ENCODE results near the gene VPS13A.
"Not testable (repeated sequence)": the region's sequence is repeated elsewhere in the genome, so short reads cannot be mapped to it uniquely, and the experiment has no call there.

The VPS13A gene

DNA sequence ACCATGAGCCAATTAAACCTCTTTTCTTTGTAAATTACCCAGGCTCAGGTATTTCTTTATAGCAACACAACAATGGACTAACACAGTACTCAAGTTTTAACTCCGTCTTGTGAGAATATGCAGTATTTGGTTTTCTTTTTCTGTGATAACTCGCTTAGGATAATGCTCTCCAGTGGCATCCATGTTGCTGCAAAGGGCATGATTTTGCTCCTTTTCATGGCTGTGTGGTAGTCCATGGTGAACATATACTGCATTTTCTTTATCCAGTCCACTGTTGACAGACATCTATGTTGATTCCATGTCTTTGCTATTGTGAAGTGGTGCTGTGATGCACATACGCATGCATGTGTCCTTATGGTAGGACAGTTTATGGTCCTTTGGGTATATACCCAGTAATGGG is 10.9 kb downstream of the VPS13A start:
- no peak for DNase-seq

DNA sequence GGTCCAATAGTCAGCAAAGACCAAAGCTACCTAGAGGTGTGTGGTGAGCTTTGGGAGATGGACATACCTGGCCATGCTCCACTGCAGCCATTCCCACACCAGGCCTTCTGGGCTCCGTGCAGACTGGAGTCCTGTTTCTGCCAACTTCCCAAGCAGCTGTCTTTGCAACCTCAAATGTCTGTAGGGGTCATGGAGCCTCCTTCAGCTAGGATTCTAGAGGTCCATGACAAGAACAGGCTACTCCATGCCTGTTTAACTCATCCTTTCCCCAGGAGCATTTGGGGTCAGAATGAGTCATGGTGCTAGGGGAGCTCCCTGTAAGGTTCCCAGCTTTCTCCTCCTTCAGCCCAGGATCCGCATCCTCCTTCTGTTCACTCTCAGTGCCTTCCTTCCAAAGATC is 17.1 kb downstream of the VPS13A start:
- DNase-seq, result no peak

DNA sequence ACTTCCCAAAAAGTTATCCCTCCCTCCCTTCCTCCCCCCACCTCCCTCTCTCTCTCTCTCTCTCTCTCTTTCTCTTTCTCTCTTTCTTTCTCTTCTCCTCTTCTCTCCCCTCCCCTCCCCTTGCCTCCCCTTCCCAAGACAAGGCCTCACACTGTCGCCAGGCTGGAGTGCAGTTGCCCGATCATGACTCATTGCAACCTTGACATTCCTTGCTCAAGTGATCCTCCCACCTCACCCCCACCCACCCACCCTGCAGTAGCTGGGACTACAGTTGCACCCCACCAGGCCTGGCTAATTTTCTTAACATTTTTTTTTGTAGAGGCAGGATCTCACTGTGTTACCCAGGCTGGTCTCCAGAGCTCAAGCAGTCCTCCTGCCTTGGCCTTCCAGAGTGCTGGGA is 32.8 kb downstream of the VPS13A start:
- no peak for DNase-seq

DNA sequence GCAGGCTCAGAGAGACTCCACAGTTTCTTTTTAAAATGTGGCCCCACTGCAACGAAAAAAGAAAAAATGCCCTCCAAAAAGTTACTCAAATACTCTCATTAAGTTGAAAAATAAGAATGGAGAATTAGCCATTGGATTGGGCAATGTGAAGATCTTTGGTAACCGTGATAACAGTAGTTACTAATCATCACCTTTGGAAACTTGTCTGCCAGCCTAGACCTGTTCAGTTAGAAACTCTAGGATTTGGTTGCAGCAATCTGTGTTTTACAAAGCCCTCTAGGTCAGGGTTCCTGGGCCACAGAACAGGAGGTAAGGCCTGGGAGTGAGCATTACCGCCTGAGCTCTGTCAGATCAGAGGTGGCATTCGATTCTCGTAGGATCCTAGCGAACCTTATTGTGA is 34.2 kb downstream of the VPS13A start:
- no peak for DNase-seq

DNA sequence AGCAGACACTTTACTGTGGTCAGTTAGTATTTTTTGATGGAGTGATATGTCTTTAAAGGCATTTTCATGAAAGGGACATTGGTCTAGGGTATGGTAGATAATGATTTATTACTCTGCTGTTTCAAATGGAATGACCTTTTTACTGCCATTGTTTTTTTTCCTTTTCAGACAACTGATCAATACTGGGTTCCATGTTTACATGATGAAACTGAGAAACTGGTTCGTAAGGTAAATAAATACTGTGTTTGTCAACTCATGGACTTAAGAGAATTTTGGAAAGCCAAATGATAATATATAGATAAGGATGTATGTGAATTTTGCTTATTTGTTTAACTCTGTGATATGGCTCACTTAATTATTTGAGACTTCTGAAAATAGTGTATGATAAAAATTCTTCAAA is 35.5 kb downstream of the VPS13A start:
- DNase-seq, result no peak

DNA sequence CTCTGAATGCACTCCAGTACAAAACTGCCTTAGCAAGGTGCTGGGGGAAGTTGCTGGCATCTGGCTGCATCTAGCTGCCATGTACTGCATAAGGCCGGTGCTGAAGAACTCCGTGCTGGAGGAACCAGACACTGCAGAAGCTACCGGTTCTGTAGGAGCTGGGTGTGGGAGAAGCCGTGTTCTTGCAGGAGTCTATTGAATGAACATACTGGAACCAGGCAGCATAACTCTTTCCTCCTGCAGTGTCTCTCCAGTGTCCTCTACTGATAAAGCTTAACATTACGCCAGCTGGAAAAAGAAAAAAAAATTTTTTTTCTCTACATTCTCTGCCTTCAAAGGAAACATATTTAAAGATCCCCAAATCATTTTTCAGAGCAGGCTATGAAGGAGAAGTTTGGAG is 38.5 kb downstream of the VPS13A start:
- DNase-seq, result no peak

DNA sequence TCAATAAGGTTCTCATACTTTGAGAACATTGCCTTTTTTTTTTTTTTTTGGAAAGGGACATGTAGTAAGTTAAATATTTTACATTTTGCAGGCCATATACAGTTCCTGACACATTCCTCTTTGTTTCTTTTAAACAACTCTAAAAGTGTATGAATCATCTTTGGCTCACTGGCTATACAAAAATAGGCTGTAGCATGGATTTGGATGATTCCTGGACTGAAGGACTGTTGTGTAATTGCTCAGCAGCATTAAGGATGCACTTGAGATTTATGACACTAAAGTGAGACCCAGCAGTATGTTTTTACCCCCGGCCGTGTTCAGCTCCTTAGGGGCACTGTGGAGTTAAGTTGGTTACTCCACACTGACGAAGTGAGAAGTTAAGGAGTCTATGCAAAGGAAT is 41.3 kb downstream of the VPS13A start:
- DNase-seq, result no peak

DNA sequence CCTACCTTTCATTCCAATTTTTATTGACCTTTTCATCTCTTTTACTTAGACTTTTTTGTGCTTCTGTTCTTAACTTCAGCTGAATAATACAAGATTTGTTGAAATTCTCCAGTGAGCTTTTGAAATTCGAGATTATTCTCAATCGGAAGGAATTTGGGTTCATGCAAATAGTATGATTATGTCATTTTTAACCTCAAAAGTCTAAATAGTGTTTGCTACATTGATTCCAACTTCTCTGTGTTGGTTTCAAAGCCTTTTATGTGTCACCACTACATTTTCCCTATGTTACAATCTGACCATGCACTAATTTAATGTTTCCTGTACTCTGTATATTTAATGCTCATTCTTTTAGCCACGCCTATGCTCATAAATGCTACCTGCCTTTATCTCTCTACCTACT is 44.1 kb downstream of the VPS13A start:
- no peak for DNase-seq

DNA sequence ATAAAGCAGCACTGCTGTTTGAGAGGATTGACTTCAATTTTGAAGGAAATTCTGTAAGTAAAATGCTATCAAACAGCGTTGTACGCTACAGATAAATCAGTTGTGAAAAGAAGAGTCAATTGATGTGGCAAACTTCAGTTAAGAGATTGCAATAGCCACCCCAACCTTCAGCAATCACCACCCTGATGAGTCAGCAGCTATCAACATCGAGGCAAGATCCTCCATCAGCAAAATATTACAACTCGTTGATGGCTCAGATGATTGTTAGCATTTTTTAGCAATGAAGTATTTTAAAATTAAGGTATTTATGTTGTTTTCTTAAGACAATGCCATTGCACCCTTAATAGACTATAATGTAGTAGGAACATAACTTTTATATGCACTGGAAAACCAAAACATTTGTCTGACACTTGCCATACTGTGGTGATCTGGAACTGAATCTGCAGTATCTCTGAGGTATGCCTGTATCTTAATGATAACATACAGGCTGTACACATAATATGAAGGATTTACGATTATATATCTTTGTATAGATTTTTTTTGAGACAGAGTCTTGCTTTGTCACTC is 47.5 kb downstream of the VPS13A start:
- no peak for DNase-seq

DNA sequence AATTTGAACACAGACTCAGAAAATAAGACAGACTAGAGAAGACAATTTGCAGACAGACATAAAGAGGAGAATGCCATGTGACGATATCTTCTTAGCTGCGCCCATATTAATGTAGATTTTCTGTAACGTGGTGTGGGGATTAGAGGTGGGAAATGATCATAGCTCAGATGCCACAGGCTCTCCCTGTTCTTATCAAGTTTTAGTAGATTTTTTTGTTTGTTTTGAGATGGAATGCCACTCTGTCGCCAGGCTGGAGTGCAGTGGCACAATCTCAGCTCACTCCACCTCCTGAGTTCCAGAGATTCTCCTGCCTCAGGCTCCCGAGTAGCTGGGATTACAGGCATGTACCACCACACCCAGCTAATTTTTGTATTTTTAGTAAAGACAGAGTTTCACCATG is 59.4 kb downstream of the VPS13A start:
- DNase-seq, result no peak

DNA sequence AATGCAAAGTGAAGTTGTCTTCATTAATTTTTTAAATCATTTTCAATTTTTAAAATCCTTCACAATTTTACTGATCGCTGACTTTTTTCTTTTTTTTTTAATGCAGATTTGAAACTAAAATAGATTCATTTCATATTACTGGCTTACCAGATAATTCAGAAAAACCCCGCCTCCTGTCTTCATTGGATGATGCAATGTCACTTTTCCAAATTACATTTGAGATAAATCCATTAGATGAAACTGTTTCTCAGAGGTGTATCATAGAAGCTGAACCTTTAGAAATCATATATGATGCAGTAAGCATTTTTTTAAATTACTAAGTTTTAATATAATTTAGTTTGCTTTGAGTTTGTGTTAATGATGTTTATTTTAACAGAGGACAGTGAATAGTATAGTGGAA is 60.6 kb downstream of the VPS13A start:
- no peak for DNase-seq

DNA sequence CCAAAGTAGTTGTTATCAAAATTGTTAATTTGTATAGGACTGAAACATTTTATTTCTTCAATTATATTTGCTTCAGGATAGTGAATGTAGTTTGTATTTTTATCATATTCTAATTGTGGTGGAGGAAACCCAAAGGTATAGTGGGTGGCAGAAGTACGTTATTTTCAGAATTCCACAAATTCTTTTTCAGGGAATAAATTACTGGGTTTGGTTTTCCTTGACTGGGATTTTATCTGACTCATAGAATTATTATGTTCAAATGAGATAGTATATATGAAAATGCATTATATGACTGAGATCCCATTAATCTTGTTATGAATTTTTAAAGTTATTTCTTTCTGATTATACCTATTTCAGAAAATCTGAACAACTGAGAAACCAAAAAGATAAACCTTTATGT is 73.7 kb downstream of the VPS13A start:
- DNase-seq, result no peak

DNA sequence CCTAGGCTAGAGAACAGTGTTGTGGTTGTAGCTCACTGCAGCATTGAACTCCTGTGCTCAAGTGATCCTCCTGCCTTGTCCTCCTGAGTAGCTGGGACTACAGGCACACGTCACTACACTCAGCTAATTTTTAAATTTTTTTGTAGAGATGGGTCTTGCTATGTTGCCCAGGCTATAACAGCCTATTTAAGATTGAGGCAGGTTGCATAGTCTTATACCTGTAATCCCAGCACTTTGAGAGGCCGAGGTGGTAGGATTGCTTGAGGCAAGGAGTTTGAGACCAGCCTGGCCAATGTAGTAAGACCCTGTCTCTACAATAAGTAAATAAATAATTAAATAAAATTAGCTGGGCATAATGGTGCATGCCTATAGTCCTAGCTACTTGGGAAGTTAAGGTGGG is 79.9 kb downstream of the VPS13A start:
- DNase-seq, result no peak

DNA sequence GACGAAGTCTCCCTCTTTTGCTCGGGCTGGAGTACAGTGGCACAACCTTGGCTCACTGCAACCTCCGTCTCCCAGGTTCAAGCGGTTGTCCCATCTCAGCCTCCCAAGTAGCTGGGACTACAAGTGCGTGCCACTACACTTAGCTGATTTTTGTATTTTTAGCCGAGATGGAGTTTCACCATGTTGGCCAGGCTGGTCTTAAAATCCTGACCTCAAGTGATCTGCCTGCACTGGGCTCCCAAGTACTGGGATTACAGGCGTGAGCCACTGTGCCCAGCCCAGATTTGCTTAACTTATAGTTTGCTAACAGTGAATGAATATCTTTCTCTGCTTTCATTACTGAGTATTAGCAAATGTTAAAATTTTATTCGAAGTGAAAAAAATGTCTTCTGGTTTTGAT is 84.3 kb downstream of the VPS13A start:
- no peak for DNase-seq

DNA sequence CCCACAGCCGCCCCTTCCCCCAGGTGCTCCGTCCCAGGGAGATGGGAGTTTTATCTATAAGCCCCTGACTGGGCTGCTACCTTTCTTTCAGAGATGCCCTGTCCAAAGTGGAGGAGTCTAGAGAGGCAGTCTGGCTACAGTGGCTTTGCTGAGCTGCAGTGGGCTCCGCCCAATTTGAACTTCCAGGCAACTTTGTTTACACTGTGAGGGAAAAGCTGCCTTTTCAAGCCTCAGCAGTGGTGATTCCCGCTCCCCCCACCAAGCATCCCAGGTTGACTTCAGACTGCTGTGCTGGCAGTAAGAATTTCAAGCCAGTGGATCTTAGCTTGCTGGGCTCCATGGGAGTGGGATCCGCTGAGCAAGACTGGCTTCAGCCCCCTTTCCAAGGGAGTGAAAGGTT is 90.4 kb downstream of the VPS13A start:
- not testable (repeated sequence) for DNase-seq

DNA sequence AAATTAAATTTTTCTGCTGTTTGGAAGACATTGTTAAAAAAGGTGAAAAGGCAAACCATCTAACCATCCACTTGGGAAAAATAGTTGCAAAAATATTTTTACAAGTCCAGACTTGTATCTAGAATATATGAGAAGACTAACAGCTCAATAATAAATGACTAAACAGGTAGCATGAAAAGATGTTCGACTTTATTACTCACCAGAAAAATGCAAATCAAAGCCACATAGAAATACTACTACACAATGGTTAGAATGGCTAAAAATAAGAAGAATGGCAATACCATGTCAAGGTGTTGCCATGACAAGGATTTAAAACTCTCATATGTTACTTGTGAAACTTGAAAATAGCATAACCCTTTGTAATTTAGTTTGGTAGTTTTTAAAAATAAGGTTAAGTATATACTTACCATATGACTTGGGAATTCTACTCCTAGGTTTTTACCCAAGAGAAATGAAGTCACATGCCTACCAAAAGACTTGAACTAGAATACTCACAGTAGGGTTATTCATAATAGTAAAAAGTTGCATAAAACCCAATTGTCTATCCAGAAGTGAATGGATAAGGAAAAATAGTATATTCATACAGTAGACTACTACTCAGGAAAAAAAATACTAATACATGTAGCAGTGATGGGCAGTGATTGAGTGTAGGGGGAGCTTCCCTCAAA is 93.8 kb downstream of the VPS13A start:
- no peak for DNase-seq

DNA sequence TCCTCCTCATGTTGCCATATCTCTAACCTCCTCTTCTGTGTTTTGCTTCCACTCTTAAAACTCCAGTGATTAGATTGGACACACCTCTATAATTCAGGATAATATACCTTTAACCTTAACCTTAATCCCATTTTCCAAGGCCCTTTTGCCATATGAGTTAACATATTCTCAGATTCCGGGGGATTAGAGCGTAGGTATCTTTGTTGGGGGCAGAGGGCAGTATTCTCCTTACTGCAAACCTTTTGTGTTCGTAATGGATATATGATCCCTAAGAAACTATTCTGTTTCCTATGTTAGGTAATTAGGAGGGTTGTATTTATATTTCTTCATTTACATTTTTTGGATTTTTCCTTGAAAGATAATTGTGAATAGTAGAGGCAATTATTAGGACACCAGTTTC is 99.5 kb downstream of the VPS13A start:
- no peak for DNase-seq

DNA sequence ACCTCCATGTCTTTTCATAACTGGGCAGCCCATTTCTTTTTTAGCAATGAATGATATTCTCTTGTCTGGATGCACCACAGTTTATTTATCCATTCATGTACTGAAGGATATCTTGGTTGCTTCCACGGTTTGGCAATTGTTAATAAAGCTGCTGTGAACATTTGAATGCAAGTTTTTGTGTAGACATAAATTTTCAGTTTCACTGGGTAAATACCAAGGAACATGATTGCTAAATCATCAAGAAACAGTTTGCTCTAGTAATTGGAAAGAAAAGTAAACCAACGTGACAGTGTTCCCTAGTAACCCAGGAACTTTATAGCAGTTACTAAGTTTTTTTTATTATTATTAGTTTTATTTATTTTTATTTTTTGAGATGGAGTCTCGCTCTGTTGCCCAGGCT is 100.4 kb downstream of the VPS13A start:
- no peak for DNase-seq

DNA sequence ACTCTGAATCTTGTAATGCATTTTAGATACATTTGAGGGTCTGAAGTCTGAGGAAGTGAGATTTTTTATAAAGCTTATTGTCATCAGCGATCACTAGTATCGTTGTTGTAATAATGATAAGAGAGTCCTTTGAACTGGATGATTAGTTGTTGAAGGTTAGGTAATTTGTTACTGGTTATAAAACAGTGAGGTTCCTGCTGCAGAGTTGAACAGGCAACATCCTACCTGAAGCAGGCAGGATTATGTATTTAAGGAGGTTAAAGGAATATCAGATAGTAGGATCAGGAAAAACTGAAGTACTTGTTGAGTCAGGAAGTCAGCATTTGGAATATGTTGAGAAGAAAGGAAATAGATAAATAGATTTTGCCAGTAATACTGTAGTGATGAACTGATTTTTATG is 106.7 kb downstream of the VPS13A start:
- DNase-seq, result no peak

DNA sequence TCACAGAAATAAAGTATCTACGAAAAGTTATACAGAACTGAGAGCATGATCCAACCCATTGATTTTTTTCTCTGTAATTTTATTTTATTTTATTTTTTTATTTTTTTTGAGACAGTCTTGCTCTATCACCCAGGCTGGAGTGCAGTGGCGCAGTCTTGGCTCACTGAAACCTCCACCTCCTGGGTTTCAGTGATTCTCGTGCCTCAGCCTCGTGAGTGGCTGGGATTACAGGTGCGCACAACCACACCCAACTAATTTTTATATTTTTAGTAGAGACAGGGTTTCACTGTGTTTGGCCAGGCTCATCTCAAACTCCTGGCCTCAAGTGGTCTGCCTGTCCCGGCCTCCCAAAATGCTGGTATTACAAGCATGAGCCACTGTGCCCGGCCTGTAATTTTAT is 107.3 kb downstream of the VPS13A start:
- no peak for DNase-seq

DNA sequence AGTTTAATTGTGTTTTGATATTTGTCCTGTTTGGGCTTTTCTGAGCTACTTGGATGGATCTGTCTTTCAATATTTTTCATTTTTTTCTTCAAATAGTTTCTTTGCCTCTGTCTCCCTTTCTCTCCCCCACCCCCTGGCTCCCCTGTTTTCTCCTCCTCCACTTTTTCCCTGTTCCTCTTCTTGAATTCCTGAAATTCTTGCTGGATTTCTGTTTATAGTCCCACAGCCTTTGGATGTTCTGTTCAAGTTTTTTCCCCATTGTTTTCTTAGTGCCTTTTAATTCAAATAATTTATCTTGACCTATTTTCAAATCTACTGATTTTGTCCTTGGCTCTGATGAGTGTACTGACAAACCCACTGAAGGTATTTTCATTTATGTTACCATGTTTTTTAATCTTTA is 113.0 kb downstream of the VPS13A start:
- DNase-seq, result no peak

DNA sequence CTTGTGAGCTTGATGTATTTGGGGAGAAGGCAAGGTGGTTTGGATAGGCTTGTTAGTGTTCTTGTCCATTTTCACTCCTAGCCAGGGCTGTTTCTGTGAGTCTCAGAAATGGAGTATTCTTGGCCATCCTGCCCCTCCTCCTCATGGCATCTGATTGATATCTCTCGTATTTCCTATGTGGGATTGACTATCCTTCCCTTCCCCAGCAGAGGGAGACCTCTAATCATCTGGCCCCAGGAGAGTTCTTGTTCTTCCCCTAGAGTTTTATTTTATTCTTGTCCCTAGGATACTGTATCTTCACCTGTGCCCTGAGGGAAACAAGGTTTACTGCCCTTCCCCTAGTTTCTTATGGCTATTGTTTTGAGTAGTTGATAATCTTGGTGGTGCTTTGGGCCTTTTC is 114.4 kb downstream of the VPS13A start:
- DNase-seq, result no peak

DNA sequence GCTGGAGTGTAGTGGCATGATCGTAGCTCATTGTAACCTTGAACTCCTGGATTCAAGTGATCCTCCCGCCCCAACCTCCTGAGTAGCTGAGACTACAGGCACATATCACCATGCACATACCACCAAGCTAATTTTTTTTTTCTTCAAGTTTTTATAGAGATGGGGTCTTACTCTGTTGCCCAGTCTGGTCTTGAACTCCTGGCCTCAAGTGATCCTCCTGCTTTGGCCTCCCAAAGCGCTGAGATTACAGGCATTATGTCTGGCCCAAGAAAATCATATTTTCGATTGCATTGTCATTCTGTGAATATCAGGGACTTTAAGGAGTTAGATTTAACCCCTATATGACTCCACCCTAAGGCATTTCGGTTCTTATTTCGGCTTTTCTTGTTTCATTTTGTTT is 116.6 kb downstream of the VPS13A start:
- no peak for DNase-seq

DNA sequence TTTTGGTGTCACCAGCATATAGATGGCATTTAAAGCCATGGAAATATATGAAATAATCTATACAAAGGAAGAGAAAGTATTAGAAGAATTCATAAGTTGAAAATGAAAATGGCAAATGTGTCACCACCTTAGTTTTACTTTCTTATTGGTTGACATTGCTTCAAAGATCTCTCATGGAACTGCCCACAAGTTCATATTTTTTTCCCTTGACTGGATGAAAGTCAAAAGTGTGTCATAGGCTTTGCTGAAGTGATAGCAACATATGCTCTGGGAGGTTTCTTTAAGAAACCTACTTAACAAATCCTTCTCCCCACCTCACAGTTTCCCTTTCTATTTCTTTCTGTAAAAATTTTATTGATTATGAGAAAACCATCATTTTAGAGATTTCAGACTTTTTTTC is 127.2 kb downstream of the VPS13A start:
- DNase-seq, result no peak

DNA sequence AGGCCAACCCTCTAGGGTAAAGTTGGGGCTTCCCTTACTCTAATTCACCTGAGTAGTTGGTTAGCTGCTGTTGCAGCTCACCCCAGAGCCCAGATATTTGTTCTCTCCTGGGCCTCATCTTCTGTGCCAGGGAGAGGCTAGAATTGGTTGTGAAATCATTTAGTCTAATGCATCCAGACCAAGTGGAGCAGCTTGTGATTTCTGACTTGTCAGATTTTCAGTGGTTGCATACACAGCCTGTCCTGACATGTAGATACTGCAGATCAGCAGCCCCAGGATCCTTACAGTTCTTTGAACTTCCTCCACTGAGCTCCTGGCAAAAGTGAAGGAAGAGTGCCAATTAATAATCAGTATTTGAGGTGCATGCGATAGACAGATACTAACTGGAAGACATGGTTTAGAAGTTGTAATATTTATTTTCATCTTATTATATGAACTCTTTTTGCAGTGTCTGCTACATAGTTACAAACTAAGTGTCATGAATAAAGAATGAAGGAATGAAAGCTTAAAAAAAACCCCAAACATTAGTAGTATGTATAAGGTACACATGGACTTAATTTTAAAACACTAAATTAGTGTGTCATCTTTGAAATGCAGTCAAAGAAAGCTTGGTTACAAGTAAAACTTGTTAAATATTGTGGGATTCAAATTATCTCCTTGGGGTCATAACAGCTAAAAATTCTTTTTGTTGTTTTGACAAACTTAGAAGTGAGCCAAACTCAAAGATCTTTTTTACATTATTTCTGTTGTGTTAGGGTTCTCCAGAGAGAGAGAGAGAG is 128.5 kb downstream of the VPS13A start:
- DNase-seq, result no peak

Data from right forelimb (tissue), 1 donor.